Prostate gland (tissue), 2 donors: ENCODE results near the gene MIPOL1. TPM values are rescaled to one million over a fixed set of nuclear protein-coding genes. Genes with fewer than 3 reads are reported as not detected.
A peak's percentile ranks its signal among the peaks of the same experiment; 100 is the strongest.

Experiments used
- DNase-seq: peaks from one replicate; pipeline ENCODE4 v3.0.0-alpha.2; 2019; ENCODE audit warnings: low spot score
- H3K27ac ChIP-seq, 2 donors: fragments of 200-600 bp; sonication (generic); 2 replicates each; pipeline ENCODE4 v1.5.1; 2017 to 2019
- H3K27me3 ChIP-seq: fragments of 200-600 bp; sonication (generic); replicated peaks from 2 replicates; pipeline ENCODE4 v1.5.1; 2019; ENCODE audit not compliant: insufficient read depth
- H3K36me3 ChIP-seq, 2 donors: fragments of 200-600 bp; sonication (generic); 1 replicate in 1 of 2; 2 replicates in 1 of 2; pipeline versions ENCODE4 v1.5.1 to v1.8.1; 2017 to 2019
- H3K4me1 ChIP-seq: fragments of 200-600 bp; sonication (generic); replicated peaks from 2 replicates; pipeline ENCODE4 v1.5.1; 2019
- H3K4me3 ChIP-seq, 2 donors: fragments of 200-600 bp; sonication (generic); 2 replicates each; pipeline ENCODE4 v1.5.1; 2017 to 2019
- H3K9me3 ChIP-seq: fragments of 200-600 bp; sonication (generic); 2 replicates; pipeline ENCODE4 v1.5.1; 2017
- POLR2A ChIP-seq: fragments of 450-650 bp; IDR thresholded peaks from one replicate; pipeline ENCODE4 v1.6.1; 2016; ENCODE audit warnings: antibody characterized with exemption, mild to moderate bottlenecking
- POLR2AphosphoS5 ChIP-seq: sonication (generic); formaldehyde crosslinking; IDR thresholded peaks from one replicate; pipeline ENCODE4 v1.6.1; 2017; ENCODE audit warnings: antibody characterized with exemption
- WGBS: methylation state at CpG from one replicate; pipeline ENCODE4 v1.1.5; 2018; 5-methylcytosine and 5-hydroxymethylcytosine counted together
- intact Hi-C: fragments of 100-400 bp; cut with DNase I; formaldehyde crosslinking; loops from one replicate; pipeline ENCODE4 v1.14.2; 2022
- total RNA-seq, 2 donors: library from RNA; depleted of rRNA; stranded (reverse); fragments of >200 nt; gene quantifications; one replicate each; pipeline ENCODE4 v1.1.0, GENCODE V29; 2016
- TF ChIP-seq, protein P1 (sequence below), 4 experiments: fragments of 200-600 bp in 2 of 4; fragments of 450-650 bp in 2 of 4; sonication (generic) in 2 of 4; IDR thresholded peaks; 1 replicate in 3 of 4; 2 replicates in 1 of 4; pipeline ENCODE4 v1.5.1; 2016 to 2019; ENCODE audit warnings: antibody characterized with exemption in 4 of 4, mild to moderate bottlenecking in 2 of 4, moderate library complexity in 2 of 4

MIPOL1 gene
- total RNA-seq, 2 donors from 2014 or later: 14.4 to 31.4 TPM

DNA sequence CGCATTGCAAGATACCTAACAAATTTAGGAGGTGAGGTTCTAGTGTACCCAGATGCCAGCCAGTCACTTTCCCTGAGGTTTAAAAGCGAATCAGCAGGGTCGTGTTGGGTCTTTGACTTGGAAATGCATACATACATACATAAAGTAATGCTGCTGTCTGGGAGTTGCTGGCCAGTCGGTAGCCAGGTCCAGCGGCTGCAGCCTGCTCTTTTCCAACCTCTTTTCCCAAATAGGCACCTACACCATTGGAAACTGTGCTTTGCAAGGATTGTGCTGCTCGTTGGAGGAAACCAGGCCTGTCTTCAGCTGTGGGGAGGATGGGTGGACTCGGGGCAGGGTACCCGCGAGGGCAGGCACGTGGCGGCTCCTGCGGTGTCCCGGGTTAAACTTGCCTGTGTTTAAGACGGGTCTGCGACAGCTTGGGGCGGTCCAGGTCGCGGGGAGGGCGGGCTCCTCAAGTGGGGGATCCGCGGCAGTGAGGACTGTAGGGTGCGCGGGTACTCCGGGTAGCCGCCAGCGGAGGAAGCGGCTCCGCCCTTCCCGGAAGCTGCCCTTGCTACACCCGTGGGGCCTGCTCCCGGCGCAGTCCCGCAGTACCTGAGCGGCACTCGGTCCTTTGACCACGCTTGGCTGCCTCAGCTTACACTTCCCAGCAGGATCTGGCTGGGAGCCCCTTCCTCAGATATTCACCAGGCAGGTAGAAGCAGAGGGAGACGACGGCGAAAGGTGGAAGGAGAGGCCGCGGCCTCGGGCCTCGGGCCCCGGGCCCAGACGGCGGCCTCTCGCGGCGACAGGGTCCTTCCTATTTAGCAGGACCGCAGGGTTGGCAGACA lies 400.4 kb downstream of the MIPOL1 start:
- no peak for DNase-seq
- H3K4me1 ChIP-seq: no peaks in the 10 kb centered on the region
- H3K27me3 ChIP-seq: no peaks in the 10 kb centered on the region
- no peaks in the 10 kb centered on the region for H3K9me3 ChIP-seq
- peak overlapping the region; percentile 96 for H3K27ac ChIP-seq
- TF ChIP-seq POLR2AphosphoS5 (no peak), POLR2A (peak; percentile 40)
- H3K4me3 ChIP-seq: peak overlapping the region; percentile 59 to 63
- 8% methylated on average over 23 of the region's 50 CpGs for WGBS
- H3K36me3 ChIP-seq: no peaks in the 10 kb centered on the region
- intact Hi-C loops: no loop called here

DNA sequence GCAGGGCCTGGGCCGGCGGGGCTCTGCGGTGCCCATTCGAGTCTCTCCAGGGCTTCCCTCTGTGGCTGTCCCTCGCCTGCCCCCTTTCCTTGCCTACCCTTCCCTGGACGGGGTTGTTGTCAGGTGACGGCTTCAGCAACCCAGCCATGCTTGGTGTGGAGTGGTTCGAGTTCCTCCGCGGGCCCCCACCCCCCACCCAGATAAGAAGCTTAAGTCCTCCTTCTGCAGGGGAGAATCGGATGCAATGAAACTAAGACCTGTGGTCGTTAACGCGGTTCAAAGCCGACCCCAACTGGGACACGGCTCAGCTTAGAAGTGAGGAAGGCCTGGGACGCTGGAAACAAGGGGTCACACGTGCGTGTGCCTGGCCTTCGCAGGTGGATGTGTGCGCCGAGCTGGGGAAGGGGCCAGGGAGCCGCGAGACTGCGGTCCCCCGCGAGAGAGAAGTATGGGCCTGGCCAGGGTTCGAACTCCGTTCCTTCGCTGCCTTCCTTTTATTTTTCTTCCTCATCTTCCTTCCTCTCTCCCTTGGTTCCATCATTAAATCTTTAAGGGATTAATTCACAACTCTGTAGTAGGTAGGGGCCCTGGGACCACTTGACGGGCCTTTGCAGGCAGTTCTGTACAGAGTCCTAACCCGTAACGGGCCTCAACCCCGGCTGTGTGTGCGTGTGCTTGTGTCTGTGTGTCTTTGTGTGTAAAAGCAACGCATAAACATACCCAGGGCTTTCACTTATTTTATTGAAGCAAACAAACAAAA lies 401.2 kb downstream of the MIPOL1 start:
- Histone ChIP-seq H3K27me3 (no peaks in the 10 kb centered on the region), H3K27ac (peak overlapping the region; percentile 96), H3K4me1 (no peaks in the 10 kb centered on the region), H3K9me3 (no peaks in the 10 kb centered on the region), H3K36me3 (no peaks in the 10 kb centered on the region), H3K4me3 (peak overlapping the region; percentile 59 to 63)
- intact Hi-C loops: no loop called here
- TF ChIP-seq, protein P1, sequence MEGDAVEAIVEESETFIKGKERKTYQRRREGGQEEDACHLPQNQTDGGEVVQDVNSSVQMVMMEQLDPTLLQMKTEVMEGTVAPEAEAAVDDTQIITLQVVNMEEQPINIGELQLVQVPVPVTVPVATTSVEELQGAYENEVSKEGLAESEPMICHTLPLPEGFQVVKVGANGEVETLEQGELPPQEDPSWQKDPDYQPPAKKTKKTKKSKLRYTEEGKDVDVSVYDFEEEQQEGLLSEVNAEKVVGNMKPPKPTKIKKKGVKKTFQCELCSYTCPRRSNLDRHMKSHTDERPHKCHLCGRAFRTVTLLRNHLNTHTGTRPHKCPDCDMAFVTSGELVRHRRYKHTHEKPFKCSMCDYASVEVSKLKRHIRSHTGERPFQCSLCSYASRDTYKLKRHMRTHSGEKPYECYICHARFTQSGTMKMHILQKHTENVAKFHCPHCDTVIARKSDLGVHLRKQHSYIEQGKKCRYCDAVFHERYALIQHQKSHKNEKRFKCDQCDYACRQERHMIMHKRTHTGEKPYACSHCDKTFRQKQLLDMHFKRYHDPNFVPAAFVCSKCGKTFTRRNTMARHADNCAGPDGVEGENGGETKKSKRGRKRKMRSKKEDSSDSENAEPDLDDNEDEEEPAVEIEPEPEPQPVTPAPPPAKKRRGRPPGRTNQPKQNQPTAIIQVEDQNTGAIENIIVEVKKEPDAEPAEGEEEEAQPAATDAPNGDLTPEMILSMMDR (IDR thresholded peaks at IDR 0.05): no peak
- TF ChIP-seq POLR2A (no peak), POLR2AphosphoS5 (no peak)
- 11% methylated on average over 36 of the region's 36 CpGs for WGBS
- no peak for DNase-seq

DNA sequence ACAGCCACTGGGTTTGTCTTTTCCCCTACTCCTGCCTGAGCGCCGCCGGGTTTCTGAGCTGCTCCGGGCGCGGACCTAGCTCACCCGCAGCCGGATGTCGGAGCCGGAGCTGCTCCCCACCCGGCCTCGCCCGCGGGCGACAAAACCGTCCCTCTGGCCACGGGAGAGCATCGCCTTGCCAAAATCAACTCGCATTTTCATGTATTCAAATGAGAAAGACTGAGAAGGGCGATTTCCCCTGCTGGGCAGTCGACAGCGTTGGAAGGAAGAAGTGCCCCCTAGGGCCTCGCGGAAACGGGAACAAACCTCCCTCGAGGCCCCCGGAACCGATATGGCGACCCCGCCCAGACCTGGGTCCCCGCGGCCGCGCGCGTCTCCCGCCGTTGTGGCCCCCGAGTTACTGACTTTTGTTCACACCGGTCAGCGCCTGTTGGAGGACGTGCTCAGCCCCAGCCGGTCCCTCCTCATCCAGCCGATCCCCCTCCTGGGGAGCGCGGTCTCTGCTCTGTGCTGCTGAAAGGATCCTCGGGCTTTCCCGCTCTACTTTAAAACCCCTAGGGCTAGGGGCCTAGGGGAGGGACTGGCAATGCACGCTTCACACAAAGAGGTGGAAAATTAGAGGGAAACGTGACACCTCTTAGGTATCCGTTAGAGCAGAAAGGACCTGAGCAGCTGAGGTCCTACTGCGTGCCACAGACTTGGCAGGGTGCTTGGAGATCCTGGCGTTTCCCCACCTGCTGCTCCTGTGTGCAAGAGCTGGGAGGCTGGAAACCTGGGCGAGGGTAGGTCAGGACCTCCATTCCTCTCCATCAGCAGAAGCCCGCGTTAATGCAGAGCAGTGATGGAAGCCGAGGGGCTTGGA lies 402.0 kb downstream of the MIPOL1 start:
- H3K4me3 ChIP-seq: peak overlapping the region; percentile 59 to 63
- TF ChIP-seq POLR2A (peak; percentile 4), POLR2AphosphoS5 (no peak)
- TF ChIP-seq, protein P1 (IDR thresholded peaks at IDR 0.05): peak in 1 of 4 experiments; percentile 21
- H3K36me3 ChIP-seq: no peaks in the 10 kb centered on the region
- no peaks in the 10 kb centered on the region for H3K9me3 ChIP-seq
- DNase-seq: no peak
- peak overlapping the region; percentile 96 for H3K27ac ChIP-seq
- 3% methylated on average over 56 of the region's 57 CpGs for WGBS
- intact Hi-C loops: no loop called here
- H3K4me1 ChIP-seq: no peaks in the 10 kb centered on the region
- H3K27me3 ChIP-seq: no peaks in the 10 kb centered on the region

DNA sequence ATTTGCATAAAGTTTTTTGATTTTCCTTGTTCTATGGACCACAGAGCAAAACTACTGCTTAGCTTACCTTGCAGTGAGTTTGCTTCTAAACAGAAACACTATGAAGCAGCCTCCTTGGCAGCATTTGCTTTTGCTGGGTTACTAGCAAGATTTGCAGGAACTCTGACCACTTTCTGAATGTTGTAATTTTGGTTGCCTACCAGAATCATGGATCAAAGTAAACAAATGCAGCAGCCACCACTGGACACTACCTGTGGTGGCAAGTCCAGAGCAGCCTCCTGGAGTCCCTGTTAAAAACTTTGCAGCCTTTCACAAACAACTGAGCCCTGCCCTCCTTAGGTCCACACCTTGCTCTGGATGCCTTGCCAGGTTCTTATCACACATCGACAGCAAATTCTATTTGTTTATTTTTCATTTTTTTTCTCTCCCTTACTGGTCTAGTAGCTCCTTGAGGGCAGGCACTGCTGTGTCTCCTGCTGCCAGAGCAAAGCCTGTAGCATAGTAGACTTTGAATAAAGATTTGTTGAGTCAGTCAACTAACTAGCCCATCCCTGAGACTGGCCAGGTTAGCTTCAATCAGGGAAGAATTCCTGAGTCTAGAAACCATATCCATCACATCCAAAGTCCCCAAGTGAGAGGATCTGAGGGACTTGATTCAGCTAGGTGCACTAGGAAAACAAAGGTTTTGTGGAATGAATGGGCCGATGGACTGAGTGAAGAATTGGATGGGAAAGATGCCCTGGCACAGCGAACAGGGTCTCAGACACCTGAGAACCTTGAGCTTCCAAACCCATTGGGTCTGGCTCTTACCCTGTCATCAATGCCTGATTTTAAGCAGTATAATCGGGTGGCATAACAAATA lies 403.4 kb downstream of the MIPOL1 start:
- no peak for DNase-seq
- 53% methylated on average over 4 of the region's 4 CpGs for WGBS
- TF ChIP-seq, protein P1 (IDR thresholded peaks at IDR 0.05): no peak
- peak; percentile 35 for TF ChIP-seq POLR2AphosphoS5
- intact Hi-C loops: no loop called here
- H3K27ac ChIP-seq: peak overlapping the region; percentile 96
- no peaks in the 10 kb centered on the region for H3K4me1 ChIP-seq
- no peak overlapping the region for H3K4me3 ChIP-seq
- no peaks in the 10 kb centered on the region for H3K36me3 ChIP-seq
- no peaks in the 10 kb centered on the region for H3K27me3 ChIP-seq
- H3K9me3 ChIP-seq: no peaks in the 10 kb centered on the region
